IPS DF 6.9 (cell line): ENCODE results near the gene LEMD1.
"Not testable (repeated sequence)": the region's sequence is repeated elsewhere in the genome, so short reads cannot be mapped to it uniquely, and the experiment has no call there.

Source experiments
- DNase-seq: peaks from one replicate; pipeline ENCODE4 v3.0.0-alpha.2; 2013; ENCODE audit warnings: low read depth, low spot score
- H3K27ac ChIP-seq: one replicate; pipeline ENCODE4 v1.5.1; 2013; ENCODE audit warnings: low read length, control low read depth
- H3K27me3 ChIP-seq: 2 replicates; pipeline ENCODE4 v1.6.1; 2013; ENCODE audit warnings: mild to moderate bottlenecking, low read length; ENCODE audit not compliant: control insufficient read depth, insufficient read depth
- H3K36me3 ChIP-seq: 2 replicates; pipeline ENCODE4 v1.6.1; 2013; ENCODE audit warnings: low read length; ENCODE audit not compliant: control insufficient read depth, insufficient read depth
- H3K4me1 ChIP-seq: 2 replicates; pipeline ENCODE4 v1.6.1; 2013; ENCODE audit warnings: low read length; ENCODE audit not compliant: control insufficient read depth, insufficient read depth
- H3K4me3 ChIP-seq: 2 replicates; pipeline ENCODE4 v1.5.1; 2013; ENCODE audit warnings: mild to moderate bottlenecking, low read length
- H3K9me3 ChIP-seq: 2 replicates; pipeline ENCODE4 v1.6.1; 2013; ENCODE audit warnings: low read length, inconsistent platforms; ENCODE audit not compliant: control insufficient read depth, insufficient read depth
- WGBS: extraction: QIAGEN DNeasy Blood & Tissue Kit; methylation state at CpG from one replicate; pipeline ENCODE4 v1.1.7; 2013; ENCODE audit warnings: mixed read lengths, missing lambda C conversion rate; ENCODE audit not compliant: insufficient read length, insufficient coverage; 5-methylcytosine and 5-hydroxymethylcytosine counted together

The LEMD1 gene

DNA sequence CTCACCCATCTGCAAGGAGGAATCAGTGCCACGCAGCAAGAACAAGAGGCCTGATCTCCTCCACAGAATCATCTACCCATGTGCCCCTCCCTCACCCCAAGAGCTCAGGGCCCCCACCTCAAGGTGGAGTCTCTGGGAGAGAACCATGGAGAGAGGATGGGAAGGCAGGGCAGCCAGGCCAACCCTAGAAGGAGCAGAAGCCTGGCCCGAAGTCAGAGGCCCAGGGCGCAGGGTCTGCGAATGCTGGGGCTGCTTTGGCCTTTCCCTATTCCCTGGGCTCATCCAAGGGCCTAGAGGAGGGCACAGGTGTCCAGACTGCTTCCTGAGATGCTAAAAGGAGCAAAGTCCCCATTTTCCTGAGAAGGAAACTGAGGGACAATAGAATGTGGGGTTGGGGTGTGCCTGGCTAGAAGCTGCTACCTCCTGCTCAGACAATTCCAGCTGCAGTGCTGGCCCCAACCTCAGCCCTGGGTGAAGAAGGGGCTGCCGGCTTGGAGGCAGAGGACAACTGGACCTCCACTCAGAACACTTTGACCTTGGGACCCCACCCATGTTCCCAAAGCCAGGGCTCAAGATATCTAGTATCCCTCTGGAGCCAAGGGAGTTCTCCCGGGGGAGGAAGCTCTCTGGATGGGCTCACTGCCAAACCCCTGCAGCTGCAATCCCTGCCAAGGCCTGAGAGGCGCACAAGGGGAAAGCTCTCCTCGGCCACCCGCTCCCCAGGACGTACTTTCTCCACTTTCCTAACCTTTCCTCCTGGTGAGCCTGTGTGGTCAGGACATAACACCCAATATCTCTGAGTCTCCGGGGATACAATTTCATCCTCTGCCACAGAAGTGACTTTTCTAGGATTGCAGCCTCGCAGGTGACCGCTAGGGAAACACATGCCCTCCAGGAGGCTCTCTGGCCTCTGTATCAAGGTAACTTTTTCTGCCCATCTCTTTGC is 16.6 kb upstream of the LEMD1 start:
- Histone ChIP-seq H3K9me3 (no peaks in the 10 kb centered on the region), H3K27ac (no peak overlapping the region), H3K27me3 (no peaks in the 10 kb centered on the region), H3K4me3 (no peak overlapping the region), H3K36me3 (no peaks in the 10 kb centered on the region), H3K4me1 (peaks cover 25% of the 10 kb centered on the region)
- WGBS, result no CpG with 5 or more reads among the region's 13 CpGs
- no peak for DNase-seq

DNA sequence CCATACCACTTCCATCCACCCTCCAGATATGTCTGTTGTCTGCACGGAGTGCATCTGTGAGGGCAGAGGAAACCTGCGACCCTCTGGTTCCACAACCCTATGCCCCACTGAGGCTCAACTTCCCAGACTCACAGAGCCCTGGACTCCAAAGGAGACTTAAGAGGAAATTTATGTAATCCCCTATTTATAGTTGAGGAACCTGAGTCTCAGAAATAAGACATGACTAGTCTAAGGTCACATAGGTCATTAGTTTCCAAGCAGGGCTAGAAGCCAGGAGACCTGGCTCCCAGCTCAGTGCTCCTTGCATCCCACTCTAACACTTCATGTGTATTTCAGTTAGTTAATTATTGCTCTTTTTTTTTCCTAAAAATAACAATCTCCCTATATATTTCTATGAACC is 15.7 kb upstream of the LEMD1 start:
- no CpG with 5 or more reads among the region's 2 CpGs for WGBS

DNA sequence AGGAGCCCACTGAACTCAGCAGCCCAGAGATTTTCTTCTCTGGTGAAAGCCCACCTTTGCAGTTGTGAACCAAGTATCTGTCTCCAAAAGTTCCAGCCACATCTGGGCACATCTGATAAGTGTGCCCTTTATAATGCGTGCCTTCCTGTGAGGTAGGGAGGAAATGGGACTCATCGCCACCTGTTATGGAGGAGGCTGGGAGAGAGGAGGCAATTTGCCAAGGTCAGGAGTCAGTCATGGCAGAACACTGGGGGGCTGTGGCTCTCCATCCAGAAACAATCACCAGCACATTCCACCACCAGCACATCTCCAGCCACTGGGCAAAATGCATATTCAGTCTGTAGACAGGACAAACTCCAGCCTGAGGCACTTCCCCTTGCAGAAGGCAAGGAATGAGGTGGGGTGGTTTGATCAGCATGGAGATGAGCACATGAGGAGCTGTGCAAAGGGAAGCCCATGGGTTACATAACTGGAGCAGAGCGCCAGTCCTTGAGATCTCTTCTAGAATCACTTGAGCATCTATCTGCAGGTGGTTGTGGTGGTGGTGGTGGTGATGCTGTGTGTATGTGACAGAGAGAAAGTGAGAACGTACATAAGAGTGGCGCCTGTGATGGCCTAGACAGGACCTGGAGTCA is 15.0 kb upstream of the LEMD1 start:
- peaks cover 19% of the 10 kb centered on the region for H3K4me1 ChIP-seq
- no peak for DNase-seq
- H3K27me3 ChIP-seq, result no peaks in the 10 kb centered on the region
- WGBS, result no CpG with 5 or more reads among the region's 5 CpGs
- H3K9me3 ChIP-seq, result no peaks in the 10 kb centered on the region
- no peaks in the 10 kb centered on the region for H3K36me3 ChIP-seq
- H3K27ac ChIP-seq, result no peak overlapping the region
- no peak overlapping the region for H3K4me3 ChIP-seq

More for the DNA sequence above, 15.7 kb upstream of the LEMD1 start:
- H3K4me1 ChIP-seq, result peaks cover 24% of the 10 kb centered on the region
- no peak overlapping the region for H3K27ac ChIP-seq
- no peaks in the 10 kb centered on the region for H3K9me3 ChIP-seq
- no peaks in the 10 kb centered on the region for H3K27me3 ChIP-seq
- H3K36me3 ChIP-seq, result no peaks in the 10 kb centered on the region
- DNase-seq, result no peak
- no peak overlapping the region for H3K4me3 ChIP-seq

DNA sequence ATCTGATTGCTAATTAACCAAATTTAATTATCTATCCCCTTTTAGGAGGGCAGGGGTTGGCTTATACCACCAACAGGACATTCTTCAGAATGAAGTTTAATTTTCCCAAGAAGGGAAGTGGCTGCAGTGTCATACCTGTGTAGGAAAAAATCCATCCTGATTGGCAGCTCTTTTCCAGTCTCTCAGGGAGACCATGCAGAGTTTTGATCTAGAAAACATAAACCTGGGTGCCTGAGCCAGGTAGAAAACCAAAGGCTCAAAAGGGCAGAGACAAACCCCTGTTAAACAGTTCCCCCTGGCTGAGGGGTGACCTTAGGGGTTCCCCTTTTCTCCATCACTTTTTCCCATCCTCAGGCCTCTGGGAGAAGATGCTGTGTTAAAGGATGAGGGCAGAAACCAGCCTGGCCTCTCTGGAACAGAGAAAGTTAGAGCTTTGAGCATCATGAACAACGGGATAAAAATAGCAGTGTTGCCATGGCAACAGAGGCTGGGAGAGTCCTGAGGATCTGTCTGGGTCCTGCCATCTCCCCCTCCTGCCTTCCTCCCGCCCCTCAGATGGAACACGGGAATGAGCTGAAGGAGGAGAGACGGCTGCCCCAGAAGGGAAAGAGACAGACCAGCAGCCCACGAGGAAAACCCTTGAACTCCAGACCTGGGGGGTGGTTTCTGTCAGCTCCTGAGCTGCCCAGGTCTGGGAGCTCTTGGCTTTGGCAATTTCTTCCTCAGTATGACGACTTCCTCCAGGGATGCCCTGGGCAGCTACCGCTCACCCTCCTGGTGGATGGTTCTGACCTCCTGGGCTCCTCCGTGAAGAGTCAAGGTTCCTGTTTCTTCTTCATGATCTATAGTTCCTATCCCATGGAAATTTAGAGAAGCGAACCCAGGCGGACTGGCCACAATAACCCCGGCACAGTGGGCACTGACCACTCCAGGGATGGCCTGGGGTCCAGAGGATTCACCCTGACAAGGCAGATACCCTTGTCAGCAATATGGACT is 14.0 kb upstream of the LEMD1 start:
- no peak overlapping the region for H3K27ac ChIP-seq
- peaks cover 10% of the 10 kb centered on the region for H3K4me1 ChIP-seq
- H3K27me3 ChIP-seq, result no peaks in the 10 kb centered on the region
- no peaks in the 10 kb centered on the region for H3K9me3 ChIP-seq
- no peak for DNase-seq
- H3K4me3 ChIP-seq, result no peak overlapping the region
- H3K36me3 ChIP-seq, result no peaks in the 10 kb centered on the region
- WGBS, result no CpG with 5 or more reads among the region's 11 CpGs

DNA sequence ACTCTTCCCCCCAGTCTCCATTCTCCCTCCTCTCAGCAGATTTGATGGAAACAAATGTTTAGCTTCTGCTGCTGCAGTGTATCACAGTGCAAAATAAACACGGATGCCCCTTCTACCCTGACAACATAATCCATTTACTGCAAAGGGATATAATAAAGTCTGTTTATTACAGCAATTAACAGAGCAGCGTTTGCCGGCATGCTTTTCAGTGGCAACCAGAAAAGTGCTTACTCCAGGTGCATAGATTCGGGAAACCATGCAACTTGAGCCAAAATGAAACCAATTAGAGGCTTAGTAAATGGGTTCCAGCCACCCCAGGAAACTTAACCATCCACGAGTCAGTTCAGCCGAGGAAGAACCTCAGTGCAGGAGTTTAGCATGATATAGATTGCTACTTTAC is 12.9 kb upstream of the LEMD1 start:
- no CpG with 5 or more reads among the region's 6 CpGs for WGBS
- H3K27me3 ChIP-seq, result no peaks in the 10 kb centered on the region
- DNase-seq, result no peak

DNA sequence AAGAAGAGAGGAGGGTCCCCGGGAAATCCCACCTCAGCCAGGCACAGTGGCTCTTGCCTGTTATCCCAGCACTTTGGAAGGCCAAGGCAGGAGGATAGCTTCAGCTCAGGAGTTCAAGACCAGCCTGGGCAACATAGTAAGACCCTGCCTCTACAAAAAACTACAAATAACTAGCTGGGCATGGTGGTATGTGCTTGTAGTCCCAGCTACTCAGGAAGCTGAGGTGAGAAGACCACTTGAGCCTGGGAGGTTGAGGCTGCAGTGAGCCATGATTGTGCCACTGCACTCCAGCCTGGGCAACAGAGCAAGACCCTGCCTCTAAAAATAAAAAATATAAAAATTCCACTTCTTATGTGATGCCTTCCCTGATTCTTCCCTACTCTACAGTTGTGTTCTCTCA is 10.8 kb upstream of the LEMD1 start:
- not testable (repeated sequence) for H3K4me1 ChIP-seq, H3K36me3 ChIP-seq, DNase-seq, H3K27ac ChIP-seq, H3K4me3 ChIP-seq, H3K9me3 ChIP-seq, H3K27me3 ChIP-seq
- WGBS, result no CpG with 5 or more reads among the region's 1 CpG

More for the DNA sequence above, 12.9 kb upstream of the LEMD1 start:
- H3K4me3 ChIP-seq, result no peak overlapping the region
- no peak overlapping the region for H3K27ac ChIP-seq
- H3K9me3 ChIP-seq, result no peaks in the 10 kb centered on the region
- H3K36me3 ChIP-seq, result no peaks in the 10 kb centered on the region
- H3K4me1 ChIP-seq, result peaks cover 8% of the 10 kb centered on the region

DNA sequence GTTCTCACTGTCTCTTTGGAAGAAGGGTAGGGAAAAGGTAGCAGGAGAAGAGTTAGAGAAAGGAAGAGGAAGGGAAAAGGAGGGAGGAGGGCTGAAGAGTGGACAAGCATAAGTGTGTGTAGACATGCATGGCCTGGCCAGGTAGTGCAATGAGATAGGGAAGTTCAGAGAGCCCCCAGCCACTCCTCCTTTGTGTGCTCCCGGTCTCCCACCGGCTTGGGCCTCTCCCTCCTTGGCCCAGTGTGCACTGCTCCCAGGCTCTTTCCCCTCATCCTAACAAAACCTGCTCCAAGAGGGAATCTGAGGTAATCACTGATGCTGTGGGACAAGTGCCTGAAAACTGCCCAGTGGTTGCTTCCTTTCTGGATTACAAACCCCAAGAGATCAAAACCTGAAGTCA is 10.3 kb upstream of the LEMD1 start:
- no peaks in the 10 kb centered on the region for H3K36me3 ChIP-seq
- no CpG with 5 or more reads among the region's 2 CpGs for WGBS
- no peaks in the 10 kb centered on the region for H3K9me3 ChIP-seq
- no peak overlapping the region for H3K4me3 ChIP-seq
- DNase-seq, result no peak
- peaks cover 4% of the 10 kb centered on the region for H3K4me1 ChIP-seq
- no peak overlapping the region for H3K27ac ChIP-seq
- no peaks in the 10 kb centered on the region for H3K27me3 ChIP-seq

DNA sequence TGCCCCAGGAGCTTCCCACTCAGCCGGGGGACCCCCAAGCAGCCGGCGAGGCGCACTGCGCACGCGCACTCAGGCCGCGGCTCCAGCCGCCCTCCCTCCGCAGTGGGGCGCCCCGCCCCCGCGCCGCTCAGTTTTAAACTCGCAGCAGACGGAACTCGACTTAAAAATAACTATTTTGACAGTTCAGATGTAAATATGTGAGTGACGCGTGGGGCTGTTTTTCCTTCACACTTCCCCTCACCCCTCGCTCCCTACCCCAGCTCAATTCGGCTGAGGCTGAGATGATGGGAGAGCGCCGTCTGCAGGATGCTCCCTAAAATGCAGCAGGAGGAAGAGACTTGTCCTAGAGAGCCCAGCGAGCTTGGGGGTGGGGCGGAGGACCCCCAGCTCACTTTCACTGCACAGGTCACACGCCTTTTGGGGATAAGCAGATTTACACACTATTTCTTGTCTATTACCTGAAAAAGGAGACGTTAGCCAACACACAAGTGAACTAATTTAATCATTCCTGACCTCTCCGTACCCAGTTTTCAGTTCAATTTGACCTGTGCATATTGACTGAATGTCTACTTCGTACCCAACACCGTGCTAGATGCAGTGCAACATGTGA is 8.9 kb upstream of the LEMD1 start:
- no CpG with 5 or more reads among the region's 32 CpGs for WGBS
- Histone ChIP-seq H3K27ac (no peak overlapping the region), H3K4me3 (peak overlapping the region; percentile 51; the same call in 1 of the 2 replicates), H3K9me3 (no peaks in the 10 kb centered on the region), H3K36me3 (no peaks in the 10 kb centered on the region), H3K27me3 (no peaks in the 10 kb centered on the region), H3K4me1 (peaks cover 2% of the 10 kb centered on the region; the same call in 1 of the 2 replicates)
- DNase-seq, result no peak

DNA sequence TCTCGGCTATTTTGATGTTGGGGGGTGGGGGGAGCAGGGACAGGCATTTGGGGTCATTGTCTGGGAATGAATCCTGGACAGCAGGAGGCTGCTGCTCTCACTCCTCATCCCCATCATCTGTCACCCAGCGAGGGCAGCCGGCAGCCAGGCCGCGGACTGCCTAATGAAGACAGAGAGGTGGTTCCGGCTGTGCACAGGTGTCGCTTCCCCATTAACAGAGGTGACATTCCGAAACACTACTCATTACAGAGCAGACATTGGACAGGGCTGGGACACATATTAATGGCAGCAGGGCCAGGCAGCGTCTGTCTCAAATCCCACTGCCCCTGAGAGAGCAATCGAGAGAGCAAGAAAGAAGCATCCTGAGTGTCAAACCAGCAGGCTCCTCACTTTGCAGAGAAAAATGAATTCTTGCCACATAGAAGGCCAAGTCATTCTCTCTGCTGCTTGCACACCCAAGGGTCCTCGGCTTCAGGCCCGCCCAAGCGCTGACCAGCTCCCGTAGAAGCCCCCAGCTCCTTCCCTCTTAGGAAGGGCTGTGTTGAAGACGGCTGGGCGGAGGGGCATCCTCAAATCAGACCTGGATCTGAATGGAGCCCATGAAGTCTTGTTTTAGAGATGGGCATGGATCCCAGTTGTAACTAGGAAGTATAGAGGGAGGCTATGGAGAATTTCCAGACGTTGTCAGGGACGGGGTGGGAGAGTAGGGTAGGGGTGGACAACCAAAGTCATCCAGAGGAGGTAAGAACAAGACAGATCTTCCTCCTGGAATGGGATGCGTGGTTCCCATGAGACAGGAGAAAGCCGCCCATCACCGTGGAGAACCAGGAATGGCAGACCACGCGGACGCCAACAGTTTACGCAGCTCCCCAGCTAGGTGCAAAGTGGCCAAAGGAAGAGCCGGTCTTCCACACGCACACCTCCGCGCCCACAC is 8.2 kb upstream of the LEMD1 start:
- Histone ChIP-seq H3K4me3 (peak overlapping the region; percentile 51; the same call in 1 of the 2 replicates), H3K4me1 (peaks cover 2% of the 10 kb centered on the region; the same call in 1 of the 2 replicates), H3K27ac (no peak overlapping the region), H3K9me3 (no peaks in the 10 kb centered on the region), H3K36me3 (no peaks in the 10 kb centered on the region), H3K27me3 (no peaks in the 10 kb centered on the region)
- no CpG with 5 or more reads among the region's 29 CpGs for WGBS
- no peak for DNase-seq
